CD14-positive monocyte (primary cell): Measurements from ENCODE around the gene CYP21A2. TPM values are rescaled to one million over a fixed set of nuclear protein-coding genes. Genes with fewer than 3 reads are reported as not detected.

Source experiments
- DNase-seq, 3 donors: peaks; one replicate each; pipeline ENCODE4 v3.0.0-alpha.2; 2011 to 2022
- H2AFZ ChIP-seq: 2 replicates; pipeline ENCODE4 v1.6.0; 2012; ENCODE audit warnings: mild to moderate bottlenecking, low read depth, low read length, inconsistent platforms; ENCODE audit not compliant: insufficient read depth, poor library complexity, severe bottlenecking
- H3K27ac ChIP-seq, 2 donors: 1 replicate in 1 of 2; 2 replicates in 1 of 2; pipeline ENCODE4 v1.5.1; 2012 to 2013; ENCODE audit warnings: low read length in 2 of 2, control low read depth in 1 of 2, inconsistent platforms in 1 of 2, low read depth in 1 of 2, mild to moderate bottlenecking in 1 of 2
- H3K27me3 ChIP-seq, 2 donors: one replicate each; pipeline versions ENCODE4 v1.6.0 to v1.6.1; 2011 to 2013; ENCODE audit warnings: low read length in 2 of 2; ENCODE audit not compliant: control insufficient read depth in 2 of 2, insufficient read depth in 2 of 2
- H3K36me3 ChIP-seq, 2 donors: replicated peaks in 1 of 2; 1 replicate in 1 of 2; 2 replicates in 1 of 2; pipeline versions ENCODE4 v1.5.1 to v1.6.1; 2012 to 2013; ENCODE audit warnings: low read length in 2 of 2, control low read depth in 1 of 2, inconsistent platforms in 1 of 2, mild to moderate bottlenecking in 1 of 2; ENCODE audit not compliant: insufficient read depth in 2 of 2, control insufficient read depth in 1 of 2
- H3K4me1 ChIP-seq, 2 donors: 1 replicate in 1 of 2; 2 replicates in 1 of 2; pipeline versions ENCODE4 v1.5.1 to v1.6.1; 2012 to 2013; ENCODE audit warnings: low read length in 2 of 2, control low read depth in 1 of 2, inconsistent platforms in 1 of 2, mild to moderate bottlenecking in 1 of 2, moderate library complexity in 1 of 2; ENCODE audit not compliant: insufficient read depth in 2 of 2, control insufficient read depth in 1 of 2
- H3K4me2 ChIP-seq: replicated peaks from 2 replicates; pipeline ENCODE3; 2012; ENCODE audit warnings: low read length, moderate library complexity, mild to moderate bottlenecking; ENCODE audit not compliant: poor library complexity, severe bottlenecking; ENCODE audit errors: extremely low read depth
- H3K4me3 ChIP-seq, 3 experiments: fragments of 200-600 bp in 1 of 3; sonication (generic) in 1 of 3; replicated peaks in 1 of 3; 1 replicate in 2 of 3; 2 replicates in 1 of 3; pipeline ENCODE4 v1.5.1; 2011 to 2013; ENCODE audit warnings: low read length in 3 of 3, mild to moderate bottlenecking in 3 of 3, control low read depth in 2 of 3, low read depth in 2 of 3, inconsistent platforms in 1 of 3, moderate library complexity in 1 of 3
- H3K79me2 ChIP-seq: 2 replicates; pipeline ENCODE4 v1.6.0; 2012; ENCODE audit warnings: mild to moderate bottlenecking, control low read depth, inconsistent platforms, low read length, moderate library complexity; ENCODE audit not compliant: insufficient read depth
- H3K9ac ChIP-seq: 2 replicates; pipeline ENCODE4 v1.6.0; 2017; ENCODE audit warnings: low read length, mild to moderate bottlenecking; ENCODE audit not compliant: insufficient read depth, poor library complexity, severe bottlenecking
- H3K9me3 ChIP-seq, 2 donors: replicated peaks in 1 of 2; 1 replicate in 1 of 2; 2 replicates in 1 of 2; pipeline versions ENCODE4 v1.5.1 to v1.6.1; 2012 to 2013; ENCODE audit warnings: low read length in 2 of 2, control low read depth in 1 of 2; ENCODE audit not compliant: control insufficient read depth in 1 of 2, insufficient read depth in 1 of 2
- H4K20me1 ChIP-seq: 2 replicates; pipeline ENCODE4 v1.6.0; 2012; ENCODE audit warnings: mild to moderate bottlenecking, low read length, control low read depth, moderate library complexity; ENCODE audit not compliant: insufficient read depth
- H3K27ac Mint-ChIP-seq, 7 donors: one replicate each; pipeline ENCODE4 v1.8.0; 2020; ENCODE audit warnings: mild to moderate bottlenecking in 7 of 7, mixed read lengths in 7 of 7, moderate library complexity in 6 of 7, inconsistent platforms in 2 of 7
- H3K27me3 Mint-ChIP-seq, 3 donors: one replicate each; pipeline ENCODE4 v1.8.0; 2021 to 2022; ENCODE audit warnings: low read depth in 3 of 3, mild to moderate bottlenecking in 3 of 3, mixed read lengths in 3 of 3, moderate library complexity in 3 of 3, inconsistent platforms in 1 of 3
- H3K36me3 Mint-ChIP-seq, 2 donors: one replicate each; pipeline ENCODE4 v1.8.0; 2020; ENCODE audit warnings: mixed read lengths in 2 of 2, inconsistent platforms in 1 of 2, mild to moderate bottlenecking in 1 of 2
- H3K4me1 Mint-ChIP-seq: one replicate; pipeline ENCODE4 v1.8.0; 2020; ENCODE audit warnings: mild to moderate bottlenecking, mixed read lengths
- H3K4me3 Mint-ChIP-seq, 2 donors: one replicate each; pipeline ENCODE4 v1.8.0; 2020; ENCODE audit warnings: mild to moderate bottlenecking in 2 of 2, mixed read lengths in 2 of 2, moderate library complexity in 1 of 2
- H3K9me3 Mint-ChIP-seq, 7 donors: one replicate each; pipeline ENCODE4 v1.8.0; 2020 to 2022; ENCODE audit warnings: mixed read lengths in 7 of 7, mild to moderate bottlenecking in 6 of 7, moderate library complexity in 6 of 7, inconsistent platforms in 2 of 7
- WGBS: methylation state at CpG from one replicate; pipeline ENCODE4 v1.1.5; 2013; ENCODE audit warnings: missing lambda C conversion rate; ENCODE audit not compliant: insufficient coverage; 5-methylcytosine and 5-hydroxymethylcytosine counted together
- intact Hi-C, 2 donors: fragments of 100-400 bp; cut with micrococcal nuclease; formaldehyde crosslinking; loops; one replicate each; pipeline versions ENCODE4 v1.15.0 to v1.15.1; 2023
- polyA plus RNA-seq, 3 donors: library from polyadenylated mRNA; depleted of rRNA in 1 of 3; unstranded in 2 of 3; stranded (reverse) in 1 of 3; fragments of 300-500 nt in 2 of 3; fragments of >200 nt in 1 of 3; fragmentation: Illumina TruSeq in 2 of 3; gene quantifications; 1 replicate in 2 of 3; 2 replicates in 1 of 3; pipeline ENCODE4 v1.2.3, GENCODE V29; 2012 to 2021
- TF ChIP-seq, protein P1 (sequence below): fragments of 200-600 bp; IDR thresholded peaks from one replicate; pipeline ENCODE4 v1.8.0; 2022; ENCODE audit warnings: antibody characterized with exemption, mild to moderate bottlenecking

The CYP21A2 gene
- polyA plus RNA-seq, 3 donors: 0.16 TPM; not detected in 2

DNA sequence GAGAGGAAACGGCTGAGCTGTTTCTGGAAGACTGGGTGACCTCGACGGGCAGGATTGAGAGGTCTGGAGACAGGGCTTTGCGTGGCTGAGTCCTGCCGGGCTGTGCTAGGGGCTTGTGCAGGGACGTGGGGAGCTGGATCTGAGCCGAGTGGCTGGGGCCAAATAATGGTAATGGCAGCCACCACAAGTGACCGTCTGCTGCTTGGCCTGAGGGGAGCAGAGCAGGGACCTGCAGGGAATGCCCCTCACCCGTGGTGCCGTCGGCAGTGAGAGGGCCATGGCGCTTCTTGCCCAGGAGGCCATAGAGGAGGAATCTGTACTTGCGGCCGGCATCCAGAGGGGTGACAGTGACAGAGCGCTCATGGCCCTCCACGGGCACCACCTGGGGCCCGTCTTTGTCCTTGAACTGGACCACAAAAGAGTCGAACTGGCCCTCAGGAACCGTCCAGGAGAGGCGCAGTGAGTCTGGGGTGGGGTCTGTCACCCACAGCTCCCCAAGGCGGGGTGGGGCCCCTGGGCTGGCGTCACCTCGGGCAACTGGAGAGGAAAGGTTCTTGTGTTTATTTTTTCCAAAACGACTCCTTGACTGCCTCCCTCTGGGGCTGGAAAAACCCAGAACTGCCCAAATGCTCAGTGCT lies 31.8 kb downstream of the CYP21A2 start:
- Mint-ChIP-seq H3K27ac (no peak overlapping the region), H3K4me3 (no peak overlapping the region), H3K9me3 (no peaks in the 10 kb centered on the region), H3K36me3 (no peaks in the 10 kb centered on the region), H3K27me3 (peaks cover 5 to 10% (median 6%) of the 10 kb centered on the region in 3 donors), H3K4me1 (no peaks in the 10 kb centered on the region)
- TF ChIP-seq, protein P1, sequence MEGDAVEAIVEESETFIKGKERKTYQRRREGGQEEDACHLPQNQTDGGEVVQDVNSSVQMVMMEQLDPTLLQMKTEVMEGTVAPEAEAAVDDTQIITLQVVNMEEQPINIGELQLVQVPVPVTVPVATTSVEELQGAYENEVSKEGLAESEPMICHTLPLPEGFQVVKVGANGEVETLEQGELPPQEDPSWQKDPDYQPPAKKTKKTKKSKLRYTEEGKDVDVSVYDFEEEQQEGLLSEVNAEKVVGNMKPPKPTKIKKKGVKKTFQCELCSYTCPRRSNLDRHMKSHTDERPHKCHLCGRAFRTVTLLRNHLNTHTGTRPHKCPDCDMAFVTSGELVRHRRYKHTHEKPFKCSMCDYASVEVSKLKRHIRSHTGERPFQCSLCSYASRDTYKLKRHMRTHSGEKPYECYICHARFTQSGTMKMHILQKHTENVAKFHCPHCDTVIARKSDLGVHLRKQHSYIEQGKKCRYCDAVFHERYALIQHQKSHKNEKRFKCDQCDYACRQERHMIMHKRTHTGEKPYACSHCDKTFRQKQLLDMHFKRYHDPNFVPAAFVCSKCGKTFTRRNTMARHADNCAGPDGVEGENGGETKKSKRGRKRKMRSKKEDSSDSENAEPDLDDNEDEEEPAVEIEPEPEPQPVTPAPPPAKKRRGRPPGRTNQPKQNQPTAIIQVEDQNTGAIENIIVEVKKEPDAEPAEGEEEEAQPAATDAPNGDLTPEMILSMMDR: no peak
- Histone ChIP-seq H4K20me1 (no peaks in the 10 kb centered on the region), H3K4me2 (no peak overlapping the region), H3K27ac (no peak overlapping the region), H3K9me3 (no peaks in the 10 kb centered on the region), H3K27me3 (no peaks in the 10 kb centered on the region), H3K4me3 (no peak overlapping the region), H2AFZ (no peak overlapping the region), H3K4me1 (no peaks in the 10 kb centered on the region), H3K36me3 (no peaks in the 10 kb centered on the region), H3K79me2 (no peaks in the 10 kb centered on the region), H3K9ac (no peak overlapping the region)
- intact Hi-C loops: no loop called here
- DNase-seq: no peak
- WGBS: 90% methylated on average over 19 of the region's 24 CpGs

DNA sequence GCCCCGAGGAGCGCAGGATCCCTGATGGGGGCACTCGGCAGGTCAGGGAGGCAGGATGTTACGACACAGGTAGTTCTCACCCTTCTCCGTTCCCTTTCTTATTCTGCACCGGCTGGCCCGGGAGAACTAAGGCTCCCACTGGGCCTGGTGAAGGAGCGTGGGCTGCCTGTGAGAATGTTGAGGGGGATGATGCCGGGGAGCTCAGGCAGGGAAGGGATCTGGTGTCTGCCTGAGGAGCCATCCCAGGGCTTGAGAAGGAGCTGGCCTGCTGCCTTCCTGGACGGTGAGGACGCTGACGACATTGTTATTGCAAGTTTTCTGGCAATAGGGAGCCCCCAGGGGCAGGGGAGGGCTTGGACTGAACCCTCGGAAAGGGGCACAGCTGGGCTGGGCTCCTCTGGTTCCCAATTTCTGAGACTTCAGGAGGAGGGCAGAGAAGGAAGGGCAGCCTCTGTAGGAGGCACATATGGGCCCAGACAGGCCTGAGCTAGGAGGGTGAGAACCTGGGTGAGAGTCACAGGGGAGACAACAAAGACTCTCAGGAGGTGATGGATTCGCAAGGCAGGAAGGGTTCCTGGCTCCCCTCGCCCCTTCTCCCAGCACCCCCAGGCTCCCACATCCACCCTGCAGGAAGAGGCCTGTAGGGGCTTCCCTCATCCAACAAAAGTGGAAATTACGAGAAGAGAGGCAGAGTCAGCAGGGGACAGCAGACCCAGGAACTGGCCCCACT lies 32.8 kb downstream of the CYP21A2 start:
- Mint-ChIP-seq H3K36me3 (no peaks in the 10 kb centered on the region), H3K9me3 (no peaks in the 10 kb centered on the region), H3K27ac (no peak overlapping the region), H3K4me3 (no peak overlapping the region), H3K27me3 (peaks cover 7 to 14% (median 9%) of the 10 kb centered on the region in 3 donors), H3K4me1 (no peaks in the 10 kb centered on the region)
- no peaks in the 10 kb centered on the region for H3K9me3 ChIP-seq
- no peaks in the 10 kb centered on the region for H3K36me3 ChIP-seq
- no peak overlapping the region for H3K4me3 ChIP-seq
- TF ChIP-seq, protein P1: no peak
- 81% methylated on average over 8 of the region's 16 CpGs for WGBS
- no peaks in the 10 kb centered on the region for H4K20me1 ChIP-seq
- H3K9ac ChIP-seq: no peak overlapping the region
- H3K79me2 ChIP-seq: no peaks in the 10 kb centered on the region
- no peaks in the 10 kb centered on the region for H3K27me3 ChIP-seq
- intact Hi-C loops: no loop called here
- no peaks in the 10 kb centered on the region for H3K4me1 ChIP-seq
- no peak for DNase-seq
- no peak overlapping the region for H3K27ac ChIP-seq
- no peak overlapping the region for H2AFZ ChIP-seq
- H3K4me2 ChIP-seq: no peak overlapping the region
